Keratinocyte (primary cell): ENCODE results near the gene ADGRF5.

Experiments
- CTCF ChIP-seq, 3 experiments: IDR thresholded peaks in 1 of 3; conservative IDR thresholded peaks in 1 of 3; optimal IDR thresholded peaks in 1 of 3; 2 replicates in 2 of 3; 3 replicates in 1 of 3; pipeline versions ENCODE3 to v1.5.1; 2011; ENCODE audit warnings: low read length in 3 of 3, mild to moderate bottlenecking in 3 of 3, moderate library complexity in 2 of 3, control low read depth in 1 of 3, inconsistent platforms in 1 of 3; ENCODE audit not compliant: insufficient read depth in 2 of 3; ENCODE audit errors: extremely low read depth in 1 of 3
- EZH2 ChIP-seq: IDR thresholded peaks from one replicate; pipeline ENCODE4 v1.6.1; 2012; ENCODE audit warnings: inconsistent platforms, mild to moderate bottlenecking, low read length, moderate library complexity

DNA sequence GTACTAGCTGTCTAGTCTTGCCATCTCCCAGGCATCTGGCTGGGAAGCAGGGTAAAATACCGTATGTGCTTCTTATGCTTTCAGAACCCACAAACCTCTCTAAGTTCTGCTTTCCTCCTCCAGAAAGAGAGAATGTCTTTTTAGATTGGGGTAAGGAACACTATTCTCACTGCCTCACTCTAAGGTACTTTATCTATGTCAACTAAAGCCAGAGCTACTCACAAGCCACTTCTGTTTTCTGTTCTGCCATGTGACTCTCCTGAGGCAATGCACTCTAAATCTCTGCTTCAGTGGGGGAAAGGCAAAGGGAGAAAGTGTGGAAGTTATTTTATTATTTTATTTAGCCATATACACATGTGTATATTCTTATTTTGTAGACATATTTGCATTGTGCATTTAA lies 112.9 kb downstream of the ADGRF5 start:
- TF ChIP-seq CTCF (optimal IDR thresholded peaks at IDR 0.05 in 1 of 3, IDR thresholded peaks at IDR 0.05 in 1 of 3, conservative IDR thresholded peaks at IDR 0.05 in 1 of 3; ENCODE audit: extremely low read depth in 1 of 3, insufficient read depth in 2 of 3, low read length in 3 of 3) (no peak), EZH2 (no peak)
